Stomach (tissue), 4 donors: Measurements from ENCODE around the gene SCAI.

Experiments used
- CTCF ChIP-seq, 7 experiments: fragments of 450-650 bp in 4 of 7; fragments of 200-600 bp in 3 of 7; sonication (generic) in 3 of 7; IDR thresholded peaks; one replicate each; pipeline ENCODE4 v1.5.1; 2016 to 2019; ENCODE audit warnings: antibody characterized with exemption in 7 of 7, control low read depth in 2 of 7, mild to moderate bottlenecking in 1 of 7
- POLR2AphosphoS5 ChIP-seq, 3 donors: sonication (generic); formaldehyde crosslinking; IDR thresholded peaks; one replicate each; pipeline ENCODE4 v1.6.1; 2016; ENCODE audit warnings: antibody characterized with exemption in 3 of 3

GRCh38 chr9:125180876-125181275 lies 37.5 kb upstream of the SCAI start:
- TF ChIP-seq POLR2AphosphoS5 (IDR thresholded peaks at IDR 0.05), result no peak
- no peak for TF ChIP-seq CTCF (IDR thresholded peaks at IDR 0.05)
